HG03354 (cell line): ENCODE data around the gene MTFMT.
A peak's percentile ranks its signal among the peaks of the same experiment; 100 is the strongest.
"Not testable (repeated sequence)": the region's sequence is repeated elsewhere in the genome, so short reads cannot be mapped to it uniquely, and the experiment has no call there.

ENCODE experiments used
- ATAC-seq: cut with Tn5 transposase; IDR thresholded peaks from one replicate; pipeline ENCODE4 v1.9.1; 2021; ENCODE audit warnings: mild to moderate bottlenecking; ENCODE audit not compliant: unreplicated experiment, poor library complexity, severe bottlenecking

MTFMT gene

GRCh38 chr15:65028921-65029735 is at the start of gene MTFMT:
MTFMT (minus strand) TSS chr15:65029639; CDS start chr15:65029613, 26 bp downstream.
- ATAC-seq = peak; percentile 79

- ATAC-seq = no peak
Observed at GRCh38 chr15:65077981-65078352, 48.5 kb upstream of the MTFMT start.

- ATAC-seq = no peak
Observed at GRCh38 chr15:65077291-65077980, 48.0 kb upstream of the MTFMT start.

GRCh38 chr15:65076486-65077290 is 47.2 kb upstream of the MTFMT start, which contains the start of gene KBTBD13:
KBTBD13 (plus strand) TSS chr15:65076746; CDS start chr15:65076816, 70 bp downstream.
- ATAC-seq = no peak

GRCh38 chr15:65075607-65076395 is 46.4 kb upstream of the MTFMT start:
- not testable (repeated sequence) for ATAC-seq

GRCh38 chr15:65074946-65075345 is 45.5 kb upstream of the MTFMT start:
- not testable (repeated sequence) for ATAC-seq

- ATAC-seq = no peak
Observed at GRCh38 chr15:65072617-65073016, 43.2 kb upstream of the MTFMT start.

GRCh38 chr15:65072027-65072426 is 42.6 kb upstream of the MTFMT start:
- ATAC-seq = no peak

- no peak for ATAC-seq
Observed at GRCh38 chr15:65071381-65071811, 42.0 kb upstream of the MTFMT start.

- ATAC-seq = no peak
Observed at GRCh38 chr15:65069779-65070546, 40.5 kb upstream of the MTFMT start.

GRCh38 chr15:65069179-65069578 is 39.7 kb upstream of the MTFMT start:
- no peak for ATAC-seq

- ATAC-seq = no peak
Observed at GRCh38 chr15:65068403-65068788, 39.0 kb upstream of the MTFMT start.

- no peak for ATAC-seq
Observed at GRCh38 chr15:65067645-65068402, 38.4 kb upstream of the MTFMT start, which contains the start of gene RASL12. RASL12 (minus strand) TSS chr15:65067991; CDS start chr15:65067835, 156 bp downstream.

- ATAC-seq = no peak
Observed at GRCh38 chr15:65067317-65067644, 37.8 kb upstream of the MTFMT start.

- ATAC-seq = no peak
Observed at GRCh38 chr15:65066635-65067316, 37.3 kb upstream of the MTFMT start.

GRCh38 chr15:65066001-65066634 is 36.7 kb upstream of the MTFMT start:
- ATAC-seq = no peak

GRCh38 chr15:65062726-65063125 is 33.3 kb upstream of the MTFMT start:
- ATAC-seq = no peak
